ENCODE measurements around the gene TREH. TPM values are rescaled to one million over a fixed set of nuclear protein-coding genes. Genes with fewer than 3 reads are reported as not detected.

The TREH gene
- total RNA-seq, 4 donors from 2014 or later = 18.9 to 53.4 (median 32.6) TPM

- Histone ChIP-seq H3K4me1 (peaks cover 0 to 40% (median 2%) of the 10 kb centered on the region in 4 donors), H3K4me3 (no peak overlapping the region), H3K9me3 (no peaks in the 10 kb centered on the region), H3K36me3 (peaks cover 0 to 31% (median 0%) of the 10 kb centered on the region in 3 donors), H3K27me3 (no peaks in the 10 kb centered on the region), H3K27ac (no peak overlapping the region)
- TF ChIP-seq, protein P1, sequence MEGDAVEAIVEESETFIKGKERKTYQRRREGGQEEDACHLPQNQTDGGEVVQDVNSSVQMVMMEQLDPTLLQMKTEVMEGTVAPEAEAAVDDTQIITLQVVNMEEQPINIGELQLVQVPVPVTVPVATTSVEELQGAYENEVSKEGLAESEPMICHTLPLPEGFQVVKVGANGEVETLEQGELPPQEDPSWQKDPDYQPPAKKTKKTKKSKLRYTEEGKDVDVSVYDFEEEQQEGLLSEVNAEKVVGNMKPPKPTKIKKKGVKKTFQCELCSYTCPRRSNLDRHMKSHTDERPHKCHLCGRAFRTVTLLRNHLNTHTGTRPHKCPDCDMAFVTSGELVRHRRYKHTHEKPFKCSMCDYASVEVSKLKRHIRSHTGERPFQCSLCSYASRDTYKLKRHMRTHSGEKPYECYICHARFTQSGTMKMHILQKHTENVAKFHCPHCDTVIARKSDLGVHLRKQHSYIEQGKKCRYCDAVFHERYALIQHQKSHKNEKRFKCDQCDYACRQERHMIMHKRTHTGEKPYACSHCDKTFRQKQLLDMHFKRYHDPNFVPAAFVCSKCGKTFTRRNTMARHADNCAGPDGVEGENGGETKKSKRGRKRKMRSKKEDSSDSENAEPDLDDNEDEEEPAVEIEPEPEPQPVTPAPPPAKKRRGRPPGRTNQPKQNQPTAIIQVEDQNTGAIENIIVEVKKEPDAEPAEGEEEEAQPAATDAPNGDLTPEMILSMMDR (IDR thresholded peaks at IDR 0.05) = no peak
- no peak for TF ChIP-seq POLR2A (IDR thresholded peaks at IDR 0.05)
- DNase-seq = no peak
Measured at GRCh38 chr11:118625976-118626375, 53.5 kb downstream of the TREH start.

- peaks cover 0 to 31% (median 0%) of the 10 kb centered on the region in 3 donors for H3K36me3 ChIP-seq
- H3K4me3 ChIP-seq = no peak overlapping the region
- TF ChIP-seq POLR2A (IDR thresholded peaks at IDR 0.05) = no peak
- TF ChIP-seq, protein P1 (IDR thresholded peaks at IDR 0.05) = no peak
- H3K9me3 ChIP-seq = no peaks in the 10 kb centered on the region
- no peaks in the 10 kb centered on the region for H3K27me3 ChIP-seq
- peak in 1 of 3 donors; percentile 43 for DNase-seq
- no peak overlapping the region for H3K27ac ChIP-seq
- H3K4me1 ChIP-seq = peaks cover 0 to 40% (median 4%) of the 10 kb centered on the region in 4 donors
Measured at GRCh38 chr11:118625036-118625690, 54.3 kb downstream of the TREH start.

DNA sequence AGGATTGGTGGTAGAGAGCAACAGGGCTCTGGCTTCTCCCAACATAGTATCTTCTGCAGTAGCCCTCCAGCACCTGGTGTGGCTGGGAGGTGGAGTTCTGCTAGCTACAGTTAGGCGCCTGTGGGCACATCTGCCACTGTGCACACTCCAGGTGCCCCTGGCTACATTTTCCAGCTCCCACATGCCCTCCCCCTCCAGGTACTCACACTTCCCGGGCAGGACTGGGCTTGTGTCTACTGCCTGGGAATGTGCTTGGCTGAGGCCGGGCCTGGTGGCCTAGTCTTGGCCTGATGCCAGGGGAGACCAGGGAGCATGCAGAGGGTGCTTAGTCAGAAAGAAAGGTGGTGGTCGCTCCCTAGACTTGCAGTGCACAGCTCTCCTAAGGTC lies 56.2 kb downstream of the TREH start:
- peaks cover 0 to 28% (median 0%) of the 10 kb centered on the region in 3 donors for H3K36me3 ChIP-seq
- no peak overlapping the region for H3K4me3 ChIP-seq
- DNase-seq = peak in 1 of 3 donors; percentile 43
- TF ChIP-seq POLR2A (IDR thresholded peaks at IDR 0.05) = no peak
- TF ChIP-seq, protein P1 (IDR thresholded peaks at IDR 0.05) = no peak
- no peaks in the 10 kb centered on the region for H3K27me3 ChIP-seq
- peak overlapping the region in 3 of 4 donors; percentile 4 to 81 (median 30) for H3K27ac ChIP-seq
- no peaks in the 10 kb centered on the region for H3K9me3 ChIP-seq
- peaks cover 0 to 37% (median 4%) of the 10 kb centered on the region in 4 donors for H3K4me1 ChIP-seq

- TF ChIP-seq POLR2A (IDR thresholded peaks at IDR 0.05) = no peak
- TF ChIP-seq, protein P1 (IDR thresholded peaks at IDR 0.05) = no peak
- no peaks in the 10 kb centered on the region for H3K9me3 ChIP-seq
- H3K36me3 ChIP-seq = peaks cover 0 to 21% (median 0%) of the 10 kb centered on the region in 3 donors
- peak overlapping the region in 1 of 4 donors; percentile 53 for H3K4me3 ChIP-seq
- peak overlapping the region in 3 of 4 donors; percentile 64 to 81 (median 72) for H3K27ac ChIP-seq
- H3K27me3 ChIP-seq = no peaks in the 10 kb centered on the region
- peak in 1 of 3 donors; percentile 52 for DNase-seq
- peaks cover 0 to 39% (median 4%) of the 10 kb centered on the region in 4 donors for H3K4me1 ChIP-seq
Measured at GRCh38 chr11:118622376-118623268, 56.8 kb downstream of the TREH start.

DNA sequence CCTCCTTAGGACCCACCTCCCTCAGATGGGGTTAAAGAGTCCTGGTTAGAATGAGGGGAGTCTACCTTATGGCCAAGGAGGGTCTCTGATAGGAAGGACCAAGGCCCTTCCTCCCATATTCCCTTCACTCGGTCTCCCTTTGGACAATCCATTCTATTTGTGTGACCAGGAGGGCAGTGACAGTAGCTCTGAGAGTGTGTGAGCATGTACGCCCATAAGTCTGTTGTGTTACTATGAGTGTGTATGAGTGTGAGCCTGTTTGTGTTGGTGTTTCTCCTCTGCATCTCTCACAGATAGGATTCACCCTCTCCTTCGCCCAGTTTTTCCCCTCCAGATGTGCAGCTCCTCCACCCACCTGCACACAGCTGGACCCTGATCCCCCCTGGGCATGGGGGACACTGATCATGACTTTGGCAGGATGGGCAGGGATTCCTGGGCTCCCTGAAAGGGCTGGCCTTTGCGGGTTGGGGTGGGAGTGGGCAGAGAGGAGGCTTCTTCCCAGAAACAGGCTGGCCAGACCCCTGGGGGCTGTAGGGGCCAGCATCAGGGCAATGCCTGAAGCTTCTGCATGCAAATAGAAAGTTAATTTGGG lies 57.6 kb downstream of the TREH start:
- H3K27ac ChIP-seq = peak overlapping the region; percentile 23 to 81 (median 68)
- peaks cover 0 to 14% (median 0%) of the 10 kb centered on the region in 3 donors for H3K36me3 ChIP-seq
- DNase-seq = peak in 1 of 3 donors; percentile 6
- H3K4me3 ChIP-seq = peak overlapping the region in 2 of 4 donors; percentile 52 to 53
- H3K4me1 ChIP-seq = peaks cover 0 to 47% (median 4%) of the 10 kb centered on the region in 4 donors
- no peaks in the 10 kb centered on the region for H3K27me3 ChIP-seq
- TF ChIP-seq, protein P1 (IDR thresholded peaks at IDR 0.05) = no peak
- TF ChIP-seq POLR2A (IDR thresholded peaks at IDR 0.05) = no peak
- H3K9me3 ChIP-seq = no peaks in the 10 kb centered on the region
